HepG2 (cell line): ENCODE measurements around the gene RRM2. TPM values are rescaled to one million over a fixed set of nuclear protein-coding genes. Genes with fewer than 3 reads are reported as not detected.

ENCODE experiments used
- ATAC-seq: fragments of 200-7000 bp; cut with Tn5 transposase; 3 replicates; pipeline ENCODE4 v1.9.1; 2020; ENCODE audit warnings: mild to moderate bottlenecking, moderate library complexity
- BruUV-seq: library from RNA; stranded (reverse); fragments of 400-500 nt; replicated peaks from 2 replicates; lab custom pipeline; 2021; lab: Mats Ljungman, UMichigan
- CTCF ChIA-PET: fragments of 300-600 bp; formaldehyde crosslinking; extraction: SDS; loops from one replicate; lab custom pipeline; 2021; ENCODE audit warnings: low total read pairs, inconsistent platforms, low intra/inter-chr PET ratio; lab: Yijun Ruan, JAX
- POLR2A ChIA-PET: fragments of 350-600 bp; sonication (Branson Sonifier 250); formaldehyde crosslinking; loops from one replicate; lab custom pipeline; 2020; ENCODE audit warnings: antibody characterized with exemption, inconsistent platforms; lab: Yijun Ruan, JAX
- DNase-seq: peaks from one replicate; pipeline ENCODE4 v3.0.0-alpha.2; 2015; ENCODE audit warnings: low spot score
- FAIRE-seq: peaks from 3 replicates; lab custom pipeline; 2011; peaks lifted over from hg19 to GRCh38; lab: Jason Lieb, UNC
- H2AFZ ChIP-seq: one replicate; pipeline ENCODE4 v1.6.1; 2011; ENCODE audit warnings: low read length, inconsistent platforms
- H3K27ac ChIP-seq: fragments of 300-600 bp; 3 replicates; pipeline ENCODE4 v1.8.0; 2011; ENCODE audit warnings: mixed run types, mild to moderate bottlenecking, mixed read lengths, low read length, inconsistent platforms; ENCODE audit not compliant: insufficient read depth; ENCODE audit errors: extremely low read length
- H3K27me3 ChIP-seq, 2 experiments: fragments of 200-600 bp in 1 of 2; 2 replicates in 1 of 2; 3 replicates in 1 of 2; pipeline versions ENCODE4 v1.6.0 to v1.8.0; 2011; ENCODE audit warnings: low read length in 2 of 2, mild to moderate bottlenecking in 2 of 2, moderate library complexity in 2 of 2, inconsistent platforms in 1 of 2; ENCODE audit not compliant: insufficient read depth in 2 of 2, control insufficient read depth in 1 of 2
- H3K36me3 ChIP-seq, 2 experiments: fragments of 200-600 bp in 1 of 2; replicated peaks in 1 of 2; 2 replicates in 1 of 2; 3 replicates in 1 of 2; pipeline versions ENCODE4 v1.5.1 to v1.8.0; 2011; ENCODE audit warnings: low read length in 2 of 2, inconsistent platforms in 1 of 2; ENCODE audit not compliant: insufficient read depth in 2 of 2, control insufficient read depth in 1 of 2
- H3K4me1 ChIP-seq: 2 replicates; pipeline ENCODE4 v1.5.1; 2012; ENCODE audit warnings: low read length, inconsistent platforms; ENCODE audit not compliant: insufficient read depth
- H3K4me2 ChIP-seq: 2 replicates; pipeline ENCODE4 v1.6.0; 2011; ENCODE audit warnings: low read depth, low read length, inconsistent platforms
- H3K4me3 ChIP-seq, 3 experiments: fragments of 200-600 bp in 1 of 3; sonication (generic), shearing (Covaris generic) in 1 of 3; replicated peaks in 1 of 3; 2 replicates each; pipeline ENCODE4 v1.5.1; 2011 to 2016; ENCODE audit warnings: low read length in 3 of 3, inconsistent platforms in 2 of 3, low read depth in 2 of 3, mild to moderate bottlenecking in 2 of 3, control low read depth in 1 of 3, mixed read lengths in 1 of 3; ENCODE audit not compliant: insufficient read depth in 1 of 3
- H3K79me2 ChIP-seq: one replicate; pipeline ENCODE4 v1.6.1; 2011; ENCODE audit warnings: low read length, inconsistent platforms; ENCODE audit not compliant: insufficient read depth
- H3K9ac ChIP-seq: 2 replicates; pipeline ENCODE4 v1.6.0; 2011; ENCODE audit warnings: mild to moderate bottlenecking, low read depth, low read length, inconsistent platforms; ENCODE audit not compliant: insufficient read depth
- H3K9me3 ChIP-seq: 2 replicates; pipeline ENCODE4 v1.5.1; 2012; ENCODE audit warnings: mild to moderate bottlenecking, low read length
- H4K20me1 ChIP-seq: 2 replicates; pipeline ENCODE4 v1.6.0; 2011; ENCODE audit warnings: inconsistent platforms, mild to moderate bottlenecking, low read length, moderate library complexity; ENCODE audit not compliant: insufficient read depth
- ATF7-NPFF ChIP-seq: sonication (generic); formaldehyde crosslinking; IDR thresholded peaks from 2 replicates; pipeline ENCODE4 v1.8.1; 2023; ENCODE audit warnings: mild to moderate bottlenecking, low read depth, missing genetic modification reagents, moderate library complexity
- EZH2 ChIP-seq: conservative IDR thresholded peaks from 2 replicates; pipeline ENCODE4 v1.6.1; 2012; ENCODE audit warnings: mild to moderate bottlenecking, low read depth, low read length, moderate library complexity
- HDAC6 ChIP-seq: fragments of 200-600 bp; sonication (generic); IDR thresholded peaks from 2 replicates; pipeline ENCODE4 v1.7.0; 2017; ENCODE audit warnings: mild to moderate bottlenecking, antibody characterized with exemption, low read length, low read depth
- NFE2L2 ChIP-seq: fragments of 150-350 bp; IDR thresholded peaks from 2 replicates; pipeline ENCODE4 v1.6.1; 2014; ENCODE audit warnings: low read length
- NFIC ChIP-seq: IDR thresholded peaks from 2 replicates; pipeline ENCODE4 v1.6.1; 2012; ENCODE audit warnings: mild to moderate bottlenecking, low read length, inconsistent platforms
- PRDM4 ChIP-seq: sonication (generic); formaldehyde crosslinking; IDR thresholded peaks from 2 replicates; pipeline ENCODE4 v1.9.0; 2021; ENCODE audit warnings: missing genetic modification reagents, borderline replicate concordance
- RXRB ChIP-seq: IDR thresholded peaks from 2 replicates; pipeline ENCODE4 v1.6.1; 2016; ENCODE audit warnings: borderline replicate concordance, missing genetic modification reagents, missing compliant biosample characterization
- TFAP4 ChIP-seq: sonication (generic); IDR thresholded peaks from 2 replicates; pipeline ENCODE4 v1.6.1; 2016; ENCODE audit warnings: low read depth, borderline replicate concordance
- TOPORS ChIP-seq: sonication (generic); formaldehyde crosslinking; IDR thresholded peaks from 2 replicates; pipeline ENCODE4 v1.8.0; 2023; ENCODE audit warnings: mild to moderate bottlenecking, missing genetic modification reagents
- U2AF2 ChIP-seq: fragments of 200-400 bp; formaldehyde crosslinking; IDR thresholded peaks from 2 replicates; pipeline ENCODE4 v1.6.1; 2017; ENCODE audit warnings: low read depth, mild to moderate bottlenecking, low read length
- ZBTB21 ChIP-seq: sonication (generic); formaldehyde crosslinking; IDR thresholded peaks from 2 replicates; pipeline ENCODE4 v1.4.0; 2020; ENCODE audit warnings: missing genetic modification reagents
- ZBTB42 ChIP-seq: sonication (generic); formaldehyde crosslinking; IDR thresholded peaks from 2 replicates; pipeline ENCODE4 v1.5.0; 2020; ENCODE audit warnings: mild to moderate bottlenecking, missing genetic modification reagents
- ZC3H4 ChIP-seq: sonication (generic); formaldehyde crosslinking; IDR thresholded peaks from 2 replicates; pipeline ENCODE4 v1.4.0; 2020; ENCODE audit warnings: missing genetic modification reagents, borderline replicate concordance
- ZNF414 ChIP-seq: sonication (generic); formaldehyde crosslinking; IDR thresholded peaks from 2 replicates; pipeline ENCODE4 v1.5.0; 2020; ENCODE audit warnings: missing genetic modification reagents
- ZNF704 ChIP-seq: sonication (generic); formaldehyde crosslinking; IDR thresholded peaks from 2 replicates; pipeline ENCODE4 v1.8.1; 2023; ENCODE audit warnings: mild to moderate bottlenecking, inconsistent platforms, moderate library complexity, missing genetic modification reagents, borderline replicate concordance
- WGBS: methylation state at CpG from one replicate; pipeline ENCODE4 v1.1.6; 2017; ENCODE audit warnings: low lambda C conversion rate; 5-methylcytosine and 5-hydroxymethylcytosine counted together
- in situ Hi-C: cut with HindIII; loops from 2 replicates; pipeline ENCODE4 v1.10.0; 2017; ENCODE audit warnings: low pct_unique_long_range_greater_than_20kb; ENCODE audit not compliant: extremely low pct_ligation_motif_present
- intact Hi-C: fragments of 100-400 bp; cut with micrococcal nuclease; formaldehyde crosslinking; loops from one replicate; pipeline ENCODE4 v1.10.0; 2022; ENCODE audit not compliant: unreplicated experiment
- polyA plus RNA-seq, 8 experiments: library from polyadenylated mRNA; depleted of rRNA in 3 of 8; stranded (reverse) in 7 of 8; unstranded in 1 of 8; fragments of >200 nt; fragmentation: Illumina TruSeq in 4 of 8; extraction: Trizol in 4 of 8; gene quantifications; 2 replicates each; pipeline versions ENCODE4 v1.2.1 to v1.2.3, GENCODE V29; 2011 to 2016; ENCODE audit warnings: low read depth in 4 of 8, missing spikeins in 1 of 8, mixed read lengths in 1 of 8; ENCODE audit not compliant: insufficient read depth in 1 of 8
- total RNA-seq, 5 experiments: library from RNA; depleted of rRNA; stranded (reverse); fragments of >200 nt; fragmentation: Illumina TruSeq; extraction: Trizol; gene quantifications; 2 replicates each; pipeline ENCODE4 v1.2.3, GENCODE V29; 2016; ENCODE audit warnings: low read depth in 1 of 5
- TF ChIP-seq, protein P1 (sequence below): IDR thresholded peaks from 2 replicates; pipeline ENCODE4 v1.6.1; 2012; ENCODE audit warnings: low read depth, low read length, improper control_type of control experiment

RRM2 gene
- total and polyA plus RNA-seq, 2 of the 13 experiments (the other 11 are each of a cell fraction or from before 2014, with no cell fraction given), result 31.3 to 150 TPM

- ChIA-PET POLR2A (interaction anchor here (0.6 to 1.2 kb wide), 7 partner anchors 181 to 490 kb away, joined by 3 to 4 read pairs (median 4); partner anchors contain the start of genes ODC1, TAF1B and YWHAQ), CTCF (no interaction called here)
- Histone ChIP-seq H2AFZ (no peak overlapping the region), H3K27me3 (no peaks in the 10 kb centered on the region), H3K9ac (peak overlapping the region; percentile 93), H3K36me3 (peaks cover 2 to 5% of the 10 kb centered on the region in 2 experiments; a peak in 2 of 5 replicates), H3K4me2 (peak overlapping the region; percentile 98), H3K4me3 (peak overlapping the region; percentile 70 to 99 (median 93)), H3K4me1 (peaks cover 58% of the 10 kb centered on the region), H3K79me2 (peaks cover 40% of the 10 kb centered on the region), H3K27ac (peak overlapping the region; percentile 92), H4K20me1 (no peaks in the 10 kb centered on the region), H3K9me3 (no peaks in the 10 kb centered on the region)
- DNase-seq (peak; percentile 98), FAIRE-seq (peak; percentile 65), ATAC-seq (peak; percentile 75)
- BruUV-seq, result TSS peak; percentile 58
- under 1% methylated on average over 60 of the region's 60 CpGs for WGBS
- intact Hi-C loops, result loop anchor here (1.0 to 10.0 kb wide), 4 partner anchors 48 to 284 kb away; partner anchors contain the start of gene GRHL1
- in situ Hi-C loops, result loop anchor here (5.0 kb wide), 1 partner anchor 317 kb away; no protein-coding TSS in a partner anchor
- TF ChIP-seq HDAC6, result no peak
- TF ChIP-seq RXRB (CRISPR knock-in tag), result peak; percentile 64
- TF ChIP-seq U2AF2, result no peak
- no peak for TF ChIP-seq EZH2
- peak; percentile 94 for TF ChIP-seq ZC3H4
- TF ChIP-seq NFIC, result no peak; the same call in 1 of the 2 replicates
- peak; percentile 43; the same call in 1 of the 2 replicates for TF ChIP-seq ZBTB42 (CRISPR knock-in tag)
- peak; percentile 57; the same call in 1 of the 2 replicates for TF ChIP-seq ZNF414 (CRISPR knock-in tag)
- 0 out of 2 replicates have a peak, but pooled peaks have one; percentile 26 for TF ChIP-seq NFE2L2
- TF ChIP-seq TOPORS (CRISPR knock-in tag), result peak; percentile 76; the same call in 1 of the 2 replicates
- TF ChIP-seq TFAP4, result 0 out of 2 replicates have a peak, but pooled peaks have one; percentile 34
- 0 out of 2 replicates have a peak, but pooled peaks have one; percentile 24 for TF ChIP-seq ATF7-NPFF (CRISPR knock-in tag)
- no peak for TF ChIP-seq ZBTB21
- TF ChIP-seq ZNF704 (CRISPR knock-in tag), result peak; percentile 73; the same call in 1 of the 2 replicates
- TF ChIP-seq, protein P1, sequence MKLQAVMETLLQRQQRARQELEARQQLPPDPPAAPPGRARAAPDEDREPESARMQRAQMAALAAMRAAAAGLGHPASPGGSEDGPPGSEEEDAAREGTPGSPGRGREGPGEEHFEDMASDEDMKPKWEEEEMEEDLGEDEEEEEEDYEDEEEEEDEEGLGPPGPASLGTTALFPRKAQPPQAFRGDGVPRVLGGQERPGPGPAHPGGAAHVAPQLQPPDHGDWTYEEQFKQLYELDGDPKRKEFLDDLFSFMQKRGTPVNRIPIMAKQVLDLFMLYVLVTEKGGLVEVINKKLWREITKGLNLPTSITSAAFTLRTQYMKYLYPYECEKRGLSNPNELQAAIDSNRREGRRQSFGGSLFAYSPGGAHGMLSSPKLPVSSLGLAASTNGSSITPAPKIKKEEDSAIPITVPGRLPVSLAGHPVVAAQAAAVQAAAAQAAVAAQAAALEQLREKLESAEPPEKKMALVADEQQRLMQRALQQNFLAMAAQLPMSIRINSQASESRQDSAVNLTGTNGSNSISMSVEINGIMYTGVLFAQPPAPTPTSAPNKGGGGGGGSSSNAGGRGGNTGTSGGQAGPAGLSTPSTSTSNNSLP, result no peak
- TF ChIP-seq PRDM4 (CRISPR knock-in tag), result no peak
Observed at GRCh38 chr2:10120158-10120876, 2.2 kb upstream of the RRM2 start.
